ENCODE measurements around the gene NXNL1. TPM values are rescaled to one million over a fixed set of nuclear protein-coding genes. Genes with fewer than 3 reads are reported as not detected.

Gene NXNL1
- total and polyA plus RNA-seq, 8 donors: 0.19 TPM; not detected in 7

- Histone ChIP-seq H3K4me1 (no peaks in the 10 kb centered on the region), H3K4me3 (no peak overlapping the region), H3K27me3 (no peaks in the 10 kb centered on the region), H3K36me3 (no peaks in the 10 kb centered on the region), H3K27ac (no peak overlapping the region), H3K9me3 (no peaks in the 10 kb centered on the region)
- no peak for TF ChIP-seq CTCF (IDR thresholded peaks at IDR 0.05)
- intact Hi-C loops (cut with DNase I): no loop called here
- DNase-seq (no peak), ATAC-seq (peak in 3 of 4 donors; percentile 56 to 86 (median 66)), FAIRE-seq (no peak)
- 63 to 67% methylated on average over 8 of the region's 8 CpGs for WGBS, 2 donors
Observed at GRCh38 chr19:17441241-17442021, 19.3 kb downstream of the NXNL1 start.

- ATAC-seq (no peak), FAIRE-seq (no peak), DNase-seq (no peak)
- Histone ChIP-seq H3K36me3 (no peaks in the 10 kb centered on the region), H3K27ac (no peak overlapping the region), H3K4me1 (no peaks in the 10 kb centered on the region), H3K9me3 (no peaks in the 10 kb centered on the region), H3K4me3 (no peak overlapping the region), H3K27me3 (no peaks in the 10 kb centered on the region)
- 73 to 80% methylated on average over 7 of the region's 7 CpGs for WGBS, 2 donors
- intact Hi-C loops (cut with DNase I): no loop called here
- TF ChIP-seq CTCF (IDR thresholded peaks at IDR 0.05): no peak
Observed at GRCh38 chr19:17436874-17437267, 23.9 kb downstream of the NXNL1 start.

GRCh38 chr19:17436094-17436873 lies 24.4 kb downstream of the NXNL1 start:
- H3K27me3 ChIP-seq: no peaks in the 10 kb centered on the region
- no peaks in the 10 kb centered on the region for H3K9me3 ChIP-seq
- no peak overlapping the region for H3K4me3 ChIP-seq
- H3K27ac ChIP-seq: no peak overlapping the region
- intact Hi-C loops (cut with DNase I): no loop called here
- no peak for ATAC-seq
- TF ChIP-seq CTCF (IDR thresholded peaks at IDR 0.05): no peak
- no peaks in the 10 kb centered on the region for H3K4me1 ChIP-seq
- DNase-seq: peak in 1 of 6 donors; percentile 44
- no peak for FAIRE-seq
- 95 to 97% methylated on average over 25 of the region's 25 CpGs for WGBS, 2 donors
- H3K36me3 ChIP-seq: no peaks in the 10 kb centered on the region

GRCh38 chr19:17435218-17435617 lies 25.5 kb downstream of the NXNL1 start:
- no peak for TF ChIP-seq CTCF (IDR thresholded peaks at IDR 0.05)
- ATAC-seq: no peak
- Histone ChIP-seq H3K27me3 (no peaks in the 10 kb centered on the region), H3K36me3 (no peaks in the 10 kb centered on the region), H3K4me1 (no peaks in the 10 kb centered on the region), H3K4me3 (no peak overlapping the region), H3K9me3 (no peaks in the 10 kb centered on the region), H3K27ac (no peak overlapping the region)
- intact Hi-C loops (cut with DNase I): no loop called here
- FAIRE-seq: no peak
- WGBS, 2 donors: 87 to 89% methylated on average over 7 of the region's 7 CpGs
- DNase-seq: no peak

DNA sequence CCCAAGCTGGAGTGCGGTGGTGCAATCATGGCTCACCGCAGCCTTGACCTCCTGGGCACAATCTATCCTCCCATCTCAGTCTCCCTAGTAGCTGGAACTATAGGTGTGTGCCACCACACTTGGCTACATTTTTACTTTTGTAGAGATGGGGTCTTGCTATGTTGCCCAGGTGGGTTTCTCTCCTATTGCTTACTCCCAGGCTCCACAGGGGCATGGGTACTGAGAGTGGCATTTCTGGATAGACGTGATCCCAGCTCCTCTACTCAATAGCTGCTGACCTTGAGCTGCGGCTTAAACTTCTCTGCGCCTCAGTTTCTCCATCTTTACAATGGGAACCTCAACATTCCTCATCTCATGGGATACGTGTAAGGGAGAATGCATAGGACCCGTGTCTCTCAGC lies 29.3 kb downstream of the NXNL1 start:
- FAIRE-seq (no peak), DNase-seq (no peak), ATAC-seq (no peak)
- 81 to 89% methylated on average over 7 of the region's 7 CpGs for WGBS, 2 donors
- no peak for TF ChIP-seq CTCF (IDR thresholded peaks at IDR 0.05)
- no peaks in the 10 kb centered on the region for H3K36me3 ChIP-seq
- no peak overlapping the region for H3K4me3 ChIP-seq
- H3K27ac ChIP-seq: no peak overlapping the region
- intact Hi-C loops (cut with DNase I): no loop called here
- H3K9me3 ChIP-seq: no peaks in the 10 kb centered on the region
- H3K27me3 ChIP-seq: no peaks in the 10 kb centered on the region
- H3K4me1 ChIP-seq: no peaks in the 10 kb centered on the region
